Fibroblast of upper back skin (primary cell): ENCODE results near the gene DLST.

ENCODE experiments used
- DNase-seq: peaks from one replicate; pipeline ENCODE4 v3.0.0-alpha.2; 2013

Gene DLST

DNA sequence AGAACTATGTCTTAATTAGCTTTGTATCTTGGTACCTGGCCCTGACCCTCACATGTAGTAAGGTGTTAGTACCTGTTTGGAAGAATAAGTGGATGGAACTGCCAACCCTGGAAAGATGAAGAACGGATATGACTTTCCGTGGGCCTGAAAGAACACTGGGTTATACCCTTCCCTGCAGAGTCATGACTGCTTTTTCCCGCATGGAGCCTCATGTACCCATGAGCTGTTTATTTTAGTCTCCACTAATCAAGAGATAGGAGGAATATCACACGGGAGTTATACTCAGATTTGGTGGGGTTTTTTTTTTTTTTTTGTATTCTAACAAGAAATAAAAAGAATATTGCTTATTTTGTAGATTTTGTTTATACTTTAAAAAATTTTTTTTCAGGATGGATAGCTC is 15.9 kb downstream of the DLST start:
- DNase-seq, result no peak

GRCh38 chr14:74898083-74898482 is 16.4 kb downstream of the DLST start:
- no peak for DNase-seq

GRCh38 chr14:74898694-74899093 is 17.0 kb downstream of the DLST start:
- DNase-seq, result no peak

DNA sequence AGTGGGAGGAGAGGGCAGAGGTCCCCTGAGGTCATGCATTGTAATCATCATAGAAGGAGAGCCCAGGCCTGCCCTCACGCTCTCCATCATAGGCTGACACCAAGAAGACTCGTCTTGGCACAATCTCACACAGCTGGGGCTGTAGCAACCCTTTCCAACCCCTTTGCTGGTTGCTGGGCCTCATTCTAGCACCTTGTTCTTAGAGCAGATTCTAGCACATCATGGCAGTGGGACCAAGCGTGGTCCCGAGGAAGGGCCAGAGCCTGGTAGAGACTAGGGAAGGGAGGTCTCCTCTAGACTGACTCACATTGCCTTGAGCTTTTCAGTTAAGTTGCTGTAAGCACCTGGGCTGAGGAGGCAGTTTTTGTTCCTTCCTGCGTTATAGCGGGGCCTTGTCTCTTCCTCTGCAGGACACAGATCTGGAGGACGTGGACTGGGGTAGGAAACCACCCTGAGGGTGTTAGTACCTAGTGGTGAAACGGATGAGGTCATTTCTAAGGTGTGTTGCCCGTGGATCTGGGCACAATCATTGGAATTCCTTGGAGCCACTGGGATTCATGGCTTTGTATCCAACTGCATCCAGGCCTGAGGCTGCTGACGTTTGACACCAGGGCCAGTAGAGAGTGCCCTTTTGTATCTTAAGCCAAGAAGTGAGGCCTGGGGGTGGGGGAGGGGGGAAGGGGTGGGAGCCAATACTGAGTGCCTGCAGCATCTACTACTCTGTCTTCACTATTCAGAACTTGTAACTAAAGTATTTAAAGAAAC is 21.4 kb downstream of the DLST start:
- DNase-seq, result no peak

DNA sequence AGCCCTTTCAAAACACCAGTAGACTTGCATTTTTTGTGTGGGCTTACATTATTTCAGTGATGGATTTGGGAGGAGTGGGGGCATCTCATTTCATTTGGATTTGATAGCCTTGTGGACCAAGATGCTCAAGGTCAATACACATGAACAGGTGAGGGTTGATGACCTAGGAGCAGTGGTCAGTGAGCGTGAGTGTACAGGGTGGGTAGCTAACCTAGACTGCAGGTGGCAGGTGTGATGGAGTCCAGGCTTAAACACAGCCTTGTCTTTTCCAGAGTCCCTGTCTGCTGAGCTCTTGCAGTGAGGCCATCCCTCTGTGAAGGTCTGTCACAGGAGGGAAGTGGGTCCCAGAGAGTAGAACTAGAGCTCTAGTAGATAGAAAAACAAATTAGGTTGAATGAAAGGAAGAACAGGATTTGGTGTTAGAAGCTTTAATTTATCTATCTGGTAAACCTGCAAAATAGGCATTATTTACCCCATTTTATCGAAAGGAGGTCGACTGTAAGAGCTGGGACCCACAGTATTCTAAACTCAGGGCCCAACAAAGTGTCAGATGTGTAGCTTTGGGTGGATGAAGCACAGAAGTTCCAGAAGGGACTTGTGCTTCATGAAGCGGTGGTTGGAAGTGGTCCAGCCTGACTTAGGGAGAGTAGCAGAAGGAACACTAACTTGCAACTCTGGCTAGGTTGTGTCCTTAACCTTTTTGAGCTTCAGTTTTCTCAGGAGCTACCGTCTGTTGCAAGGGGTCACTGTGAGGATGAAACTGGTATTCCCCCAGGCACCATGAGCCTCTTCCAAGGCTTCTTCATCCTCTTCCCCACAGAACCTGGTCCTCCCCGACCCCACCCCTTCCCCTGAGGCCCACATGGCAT is 23.2 kb downstream of the DLST start:
- no peak for DNase-seq

DNA sequence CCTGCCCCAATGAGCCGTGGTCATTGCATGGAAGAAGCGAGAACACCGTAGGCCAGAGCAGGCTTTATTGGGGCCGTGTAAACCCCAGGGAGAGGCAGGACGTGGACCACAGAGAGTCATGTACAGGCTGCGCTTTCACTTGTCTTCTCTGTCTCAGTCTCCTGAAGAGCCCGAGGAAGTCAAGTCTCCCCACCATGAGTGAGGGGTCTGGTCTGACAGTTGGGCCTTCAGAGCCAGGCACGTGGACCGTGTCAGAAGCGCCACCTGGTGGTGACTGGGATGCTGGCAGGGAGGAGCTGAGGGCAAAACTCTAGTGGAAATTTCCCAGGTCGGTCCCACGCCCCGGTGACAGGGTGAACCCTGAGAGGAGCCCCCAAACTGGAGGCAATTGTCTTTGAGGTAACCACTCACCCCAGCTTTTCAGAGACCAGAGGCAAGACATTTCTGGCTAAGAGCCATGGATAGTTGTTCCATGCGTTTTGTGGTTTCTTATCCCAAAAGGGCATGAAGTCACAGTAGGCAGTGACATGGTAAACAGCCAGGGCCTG is 24.0 kb downstream of the DLST start:
- peak; percentile 51 for DNase-seq

DNA sequence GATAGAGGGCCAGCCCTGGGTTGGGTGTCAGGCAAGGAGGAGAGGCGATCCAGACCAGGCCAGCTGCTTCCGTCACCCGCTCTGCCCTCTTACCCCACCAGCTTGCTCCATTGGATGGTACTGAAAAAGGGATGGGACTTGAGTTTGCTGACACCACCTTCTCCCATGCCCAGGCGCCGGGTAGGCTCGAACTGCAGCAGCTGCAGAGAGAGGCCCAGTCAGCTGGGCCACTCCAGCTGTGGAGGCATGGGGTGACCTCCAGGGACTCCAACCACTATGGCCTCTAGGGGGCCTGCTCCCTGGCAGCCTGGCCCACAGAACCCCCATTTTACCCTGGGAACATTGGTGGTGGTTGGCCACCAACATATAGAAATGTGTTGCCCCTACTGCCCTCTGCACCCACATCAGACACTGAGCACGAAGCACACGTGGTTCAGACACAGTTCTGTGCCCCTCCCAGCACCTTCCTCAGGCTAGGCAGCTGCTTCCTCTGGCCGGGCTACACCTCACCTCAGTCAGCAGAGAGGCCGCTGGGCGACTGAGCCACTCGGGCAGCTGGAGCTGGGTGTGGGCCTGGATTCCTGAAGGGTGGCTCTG is 25.3 kb downstream of the DLST start:
- no peak for DNase-seq

DNA sequence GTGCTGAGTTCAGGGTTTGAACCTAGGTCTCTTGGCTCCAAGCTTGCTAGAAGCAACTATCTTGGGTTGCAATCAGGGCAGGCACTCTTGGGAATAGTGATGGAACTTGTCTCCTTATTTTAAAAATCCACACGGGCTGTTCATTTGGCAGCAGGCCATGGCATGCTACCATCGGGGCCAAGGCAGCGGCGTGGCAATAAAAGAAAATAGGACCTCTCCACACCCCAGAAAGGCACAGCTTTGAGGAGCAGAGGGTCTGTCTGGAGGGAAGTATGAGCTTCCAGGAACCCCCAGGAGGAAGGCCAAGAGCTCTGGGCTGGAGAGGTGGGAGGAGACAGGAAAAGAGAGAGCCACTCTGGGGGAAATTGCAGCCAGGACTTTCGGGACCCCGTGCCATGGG is 26.0 kb downstream of the DLST start:
- no peak for DNase-seq

DNA sequence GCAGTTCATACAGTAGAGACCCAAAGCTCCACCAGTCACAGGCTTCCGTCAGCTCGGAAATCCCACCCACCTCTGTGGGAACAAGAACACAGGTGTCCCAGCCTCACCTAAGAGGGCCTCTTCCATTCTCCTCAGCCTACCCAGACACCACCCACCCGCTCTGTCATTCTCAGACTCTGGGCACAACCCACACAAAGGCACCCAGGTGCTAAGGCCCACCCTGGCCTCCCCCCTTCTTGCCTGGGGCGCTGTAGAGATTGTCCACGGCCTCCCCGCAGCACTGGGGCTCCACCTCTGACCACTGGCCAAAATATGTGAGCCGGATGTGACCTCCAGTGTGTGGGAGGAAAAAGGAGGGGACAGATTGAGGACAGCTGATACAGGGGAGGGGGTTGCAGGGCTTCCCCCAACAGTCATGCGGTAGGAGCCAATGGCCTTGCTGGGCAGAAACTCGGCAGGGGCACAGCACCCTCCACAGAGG is 27.2 kb downstream of the DLST start:
- no peak for DNase-seq

DNA sequence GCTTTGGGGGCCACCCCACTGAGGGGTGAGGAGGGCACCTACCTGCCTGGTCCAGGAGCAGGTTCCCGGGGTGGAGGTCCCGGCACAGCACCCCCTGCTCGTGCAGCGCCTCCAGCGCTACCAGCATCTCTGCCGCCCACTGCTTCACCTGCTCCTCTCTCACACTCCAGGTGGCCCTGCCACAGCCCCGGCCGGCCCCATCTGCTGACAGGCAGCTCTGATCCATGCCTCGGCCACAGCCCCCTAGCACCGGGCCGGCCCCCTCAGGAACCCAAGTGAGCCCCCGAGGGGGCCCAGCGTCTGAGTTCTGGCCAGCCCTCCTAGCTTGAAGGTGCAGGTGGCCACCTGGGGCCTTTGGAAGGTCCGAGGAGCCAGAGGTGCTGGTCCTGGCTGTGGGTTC is 27.8 kb downstream of the DLST start:
- no peak for DNase-seq

- no peak for DNase-seq
These were observed 28.2 kb downstream of the DLST start for GRCh38 chr14:74909911-74910310.

GRCh38 chr14:74910556-74910955 is 28.8 kb downstream of the DLST start:
- DNase-seq, result no peak

GRCh38 chr14:74911221-74911620 is 29.5 kb downstream of the DLST start:
- no peak for DNase-seq

GRCh38 chr14:74911704-74912103 is 30.0 kb downstream of the DLST start:
- no peak for DNase-seq

GRCh38 chr14:74912111-74912510 is 30.4 kb downstream of the DLST start:
- no peak for DNase-seq

GRCh38 chr14:74912801-74913200 is 31.1 kb downstream of the DLST start:
- DNase-seq, result no peak

GRCh38 chr14:74913393-74913910 is 31.7 kb downstream of the DLST start:
- no peak for DNase-seq

- DNase-seq, result peak; percentile 76
These were observed 32.4 kb downstream of the DLST start for GRCh38 chr14:74913986-74914573.

DNA sequence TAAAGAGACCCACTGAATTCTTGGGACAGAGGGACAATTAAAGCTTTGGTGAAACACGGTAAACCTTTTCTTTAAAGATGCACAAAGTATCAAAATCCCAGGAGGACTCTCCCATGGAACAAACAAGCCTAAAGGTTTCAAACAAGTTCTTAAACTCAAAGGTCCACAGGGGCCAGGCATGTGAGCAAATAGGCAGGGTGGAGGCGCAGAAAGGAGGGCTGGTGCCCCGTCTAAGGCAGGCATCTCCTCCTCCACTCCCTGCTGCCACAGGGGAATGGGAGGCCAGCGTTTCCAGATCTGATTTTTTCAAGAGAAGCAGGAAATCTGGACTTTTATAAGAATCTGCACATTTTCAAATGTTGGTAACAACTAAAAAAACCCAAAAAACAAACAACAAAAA is 33.7 kb downstream of the DLST start:
- no peak for DNase-seq

DNA sequence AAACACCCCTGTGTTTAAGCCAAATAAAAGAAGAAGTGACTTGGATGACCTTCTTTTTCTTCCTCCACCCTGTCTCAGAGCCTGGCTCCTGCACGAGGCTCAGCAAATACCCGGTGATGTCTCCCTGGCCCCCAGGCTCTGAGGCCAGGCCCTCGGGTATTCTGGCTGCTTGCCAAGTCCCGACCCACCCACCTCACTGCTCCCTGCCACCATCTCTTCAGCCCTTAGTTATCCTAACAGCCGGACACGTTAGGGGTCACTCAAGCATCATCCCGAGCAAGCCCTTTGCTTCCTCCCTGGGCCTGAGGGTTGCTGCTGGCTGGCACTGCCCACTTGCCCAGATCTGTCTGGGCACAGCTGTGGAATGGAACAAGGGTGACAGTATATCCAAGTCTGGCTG is 34.1 kb downstream of the DLST start:
- DNase-seq, result no peak

DNA sequence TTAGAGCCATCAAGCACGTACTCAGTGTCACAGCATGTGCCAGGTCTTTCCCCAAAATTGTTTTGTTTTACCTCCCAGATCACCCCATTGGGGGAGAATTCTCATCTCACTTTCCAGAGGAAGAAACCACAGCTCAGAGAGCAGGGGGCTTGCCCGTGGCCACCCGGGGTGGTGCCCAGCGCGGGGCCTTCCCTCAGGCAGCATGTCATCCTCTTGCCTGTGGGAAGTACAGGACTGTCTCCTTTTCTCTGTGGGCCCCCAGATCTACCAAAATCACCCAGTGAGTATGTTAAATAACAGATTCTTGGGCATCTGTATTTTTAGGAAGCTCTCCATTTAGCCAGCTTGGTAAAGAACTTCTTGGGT is 35.4 kb downstream of the DLST start:
- DNase-seq, result no peak

GRCh38 chr14:74917646-74918081 is 35.9 kb downstream of the DLST start:
- peak; percentile 32 for DNase-seq

- DNase-seq, result no peak
These were observed 36.7 kb downstream of the DLST start for GRCh38 chr14:74918380-74918779.
